D341Med (cell line): Measurements from ENCODE around the gene IDH3G.
A peak's percentile ranks its signal among the peaks of the same experiment; 100 is the strongest.

Experiments
- DNase-seq: peaks from one replicate; pipeline ENCODE4 v3.0.0; 2012; ENCODE audit warnings: low spot score

IDH3G gene

GRCh38 chrX:153773741-153774575, 20.2 kb downstream of the IDH3G start:
- peak; percentile 18 for DNase-seq

GRCh38 chrX:153773218-153773611, 21.0 kb downstream of the IDH3G start:
- DNase-seq: peak; percentile 18

GRCh38 chrX:153772316-153773217, 21.6 kb downstream of the IDH3G start:
- peak; percentile 13 for DNase-seq

- peak; percentile 24 for DNase-seq
These were observed 22.5 kb downstream of the IDH3G start for GRCh38 chrX:153771415-153772315.

- peak; percentile 6 for DNase-seq
These were observed 23.4 kb downstream of the IDH3G start for GRCh38 chrX:153770601-153771414.

- peak; percentile 20 for DNase-seq
These were observed 24.1 kb downstream of the IDH3G start for GRCh38 chrX:153769865-153770600.

GRCh38 chrX:153769158-153769864, 24.9 kb downstream of the IDH3G start:
- peak; percentile 21 for DNase-seq

- DNase-seq: peak; percentile 20
These were observed 25.6 kb downstream of the IDH3G start for GRCh38 chrX:153768311-153769157.

GRCh38 chrX:153767674-153768055, 26.5 kb downstream of the IDH3G start:
- DNase-seq: peak; percentile 15

- peak; percentile 19 for DNase-seq
These were observed 27.1 kb downstream of the IDH3G start for GRCh38 chrX:153766871-153767673.

- DNase-seq: peak; percentile 30
These were observed 27.9 kb downstream of the IDH3G start for GRCh38 chrX:153766098-153766817.

GRCh38 chrX:153765138-153766079, 28.8 kb downstream of the IDH3G start:
- peak; percentile 12 for DNase-seq

GRCh38 chrX:153764786-153765137, 29.4 kb downstream of the IDH3G start:
- no peak for DNase-seq

GRCh38 chrX:153763989-153764755, 30.0 kb downstream of the IDH3G start, which contains the start of gene PLXNB3:
Gene PLXNB3 (plus strand): TSS chrX:153764249. CDS start chrX:153765536, 1,287 bp downstream.
- peak; percentile 87 for DNase-seq

GRCh38 chrX:153763298-153763932, 30.8 kb downstream of the IDH3G start:
- peak; percentile 15 for DNase-seq
